Esophagus (tissue), 2 donors: ENCODE data around the gene FHIT. TPM values are rescaled to one million over a fixed set of nuclear protein-coding genes. Genes with fewer than 3 reads are reported as not detected.

Source experiments
- H3K27ac ChIP-seq, 2 donors: one replicate each; pipeline ENCODE4 v1.5.1; 2013; ENCODE audit warnings: low read depth in 2 of 2, mild to moderate bottlenecking in 2 of 2, inconsistent platforms in 1 of 2, low read length in 1 of 2, moderate library complexity in 1 of 2
- H3K27me3 ChIP-seq, 2 donors: one replicate each; pipeline ENCODE4 v1.6.1; 2013; ENCODE audit warnings: low read length in 2 of 2, control low read depth in 1 of 2, mild to moderate bottlenecking in 1 of 2; ENCODE audit not compliant: insufficient read depth in 2 of 2, control insufficient read depth in 1 of 2
- H3K36me3 ChIP-seq, 2 donors: one replicate each; pipeline ENCODE4 v1.6.1; 2013; ENCODE audit warnings: low read length in 1 of 2; ENCODE audit not compliant: control insufficient read depth in 2 of 2, insufficient read depth in 2 of 2
- H3K4me1 ChIP-seq, 2 donors: one replicate each; pipeline ENCODE4 v1.6.1; 2013; ENCODE audit warnings: low read length in 1 of 2; ENCODE audit not compliant: control insufficient read depth in 2 of 2, insufficient read depth in 2 of 2
- H3K4me3 ChIP-seq, 2 donors: one replicate each; pipeline ENCODE4 v1.5.1; 2013; ENCODE audit warnings: low read length in 2 of 2, mild to moderate bottlenecking in 2 of 2, low read depth in 1 of 2, moderate library complexity in 1 of 2
- H3K9me3 ChIP-seq, 2 donors: one replicate each; pipeline ENCODE4 v1.6.1; 2013; ENCODE audit warnings: mild to moderate bottlenecking in 2 of 2, low read depth in 1 of 2, low read length in 1 of 2, moderate library complexity in 1 of 2; ENCODE audit not compliant: control insufficient read depth in 2 of 2, insufficient read depth in 1 of 2
- WGBS, 2 donors: extraction: QIAGEN DNeasy Blood & Tissue Kit; methylation state at CpG; one replicate each; pipeline ENCODE4 v1.1.7; 2013; 5-methylcytosine and 5-hydroxymethylcytosine counted together
- polyA plus RNA-seq, 2 donors: library from polyadenylated mRNA; stranded (reverse); fragments of 200-250 nt; gene quantifications; one replicate each; pipeline ENCODE4 v1.2.3, GENCODE V29; 2013
- donor health status: healthy with polysubstance abuse.
- donor health status: Bipolar disorder and iron deficiency.

The FHIT gene
- polyA plus RNA-seq, 2 donors, result 3.4 to 5.0 TPM

DNA sequence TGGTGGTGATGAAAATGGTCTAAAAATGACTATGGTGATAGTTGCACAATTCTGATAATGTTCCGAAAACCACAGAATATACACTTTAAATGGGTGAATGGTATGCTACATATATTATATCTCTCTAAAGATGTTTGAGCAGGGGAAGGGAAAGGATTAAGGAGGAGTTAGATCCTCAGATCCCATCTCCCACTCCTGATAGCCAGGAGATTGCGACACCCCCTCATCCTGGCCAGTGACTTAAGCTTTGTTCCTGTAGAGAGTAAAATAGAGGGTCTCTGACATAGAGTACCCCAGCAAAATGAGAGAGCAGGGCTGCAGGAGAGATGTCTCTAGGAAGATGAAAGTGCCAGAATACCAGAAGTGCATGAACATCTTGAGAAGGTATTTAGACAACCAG is 984.8 kb downstream of the FHIT start:
- H3K9me3 ChIP-seq, result no peaks in the 10 kb centered on the region
- H3K4me3 ChIP-seq, result no peak overlapping the region
- no peaks in the 10 kb centered on the region for H3K4me1 ChIP-seq
- no peaks in the 10 kb centered on the region for H3K36me3 ChIP-seq
- no peaks in the 10 kb centered on the region for H3K27me3 ChIP-seq
- WGBS, 2 donors, result 96 to 97% methylated on average over 2 of the region's 2 CpGs
- H3K27ac ChIP-seq, result no peak overlapping the region

DNA sequence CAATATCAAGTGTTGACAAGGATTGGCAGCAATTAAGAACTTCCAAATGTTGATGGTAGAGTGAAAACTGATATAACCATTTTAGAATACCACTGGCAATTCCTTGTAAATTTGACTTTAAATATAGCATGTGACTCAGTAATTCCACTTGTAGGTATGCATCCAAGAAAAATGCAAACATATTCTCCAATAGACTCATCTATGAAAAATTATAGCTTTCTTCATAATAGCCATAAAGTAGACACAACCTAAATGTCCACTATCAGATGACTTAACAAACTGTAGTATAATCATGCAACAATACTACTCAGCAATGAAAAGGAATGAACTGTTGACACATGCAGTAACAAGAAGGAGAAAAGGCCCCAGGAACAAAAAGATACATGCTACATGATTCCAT is 988.1 kb downstream of the FHIT start:
- H3K4me3 ChIP-seq, result no peak overlapping the region
- H3K36me3 ChIP-seq, result no peaks in the 10 kb centered on the region
- H3K27ac ChIP-seq, result no peak overlapping the region
- H3K27me3 ChIP-seq, result no peaks in the 10 kb centered on the region
- H3K4me1 ChIP-seq, result no peaks in the 10 kb centered on the region
- no peaks in the 10 kb centered on the region for H3K9me3 ChIP-seq

DNA sequence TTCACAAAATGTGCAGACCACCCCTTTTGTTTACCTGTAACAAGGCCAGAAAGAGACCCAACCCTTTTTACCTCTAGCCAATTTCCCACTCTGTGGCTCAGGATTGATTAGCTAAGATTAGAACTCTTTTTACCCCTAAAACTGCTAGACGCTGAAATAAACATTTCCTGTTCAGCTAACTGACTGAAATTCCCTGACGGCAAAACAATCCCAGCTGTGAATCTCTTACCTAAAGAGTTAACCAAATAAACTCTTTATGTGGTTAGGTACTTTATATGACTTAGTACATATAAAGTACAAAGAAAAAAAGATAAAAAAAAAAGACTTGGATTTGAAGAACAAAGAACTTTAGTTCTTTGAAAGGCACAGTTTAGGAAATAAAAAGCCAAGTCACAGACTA is 988.7 kb downstream of the FHIT start:
- Histone ChIP-seq H3K4me1 (no peaks in the 10 kb centered on the region), H3K4me3 (no peak overlapping the region), H3K27me3 (no peaks in the 10 kb centered on the region), H3K27ac (no peak overlapping the region), H3K36me3 (no peaks in the 10 kb centered on the region), H3K9me3 (no peaks in the 10 kb centered on the region)
- WGBS, 2 donors, result 27 to 56% methylated on average over 2 of the region's 2 CpGs

DNA sequence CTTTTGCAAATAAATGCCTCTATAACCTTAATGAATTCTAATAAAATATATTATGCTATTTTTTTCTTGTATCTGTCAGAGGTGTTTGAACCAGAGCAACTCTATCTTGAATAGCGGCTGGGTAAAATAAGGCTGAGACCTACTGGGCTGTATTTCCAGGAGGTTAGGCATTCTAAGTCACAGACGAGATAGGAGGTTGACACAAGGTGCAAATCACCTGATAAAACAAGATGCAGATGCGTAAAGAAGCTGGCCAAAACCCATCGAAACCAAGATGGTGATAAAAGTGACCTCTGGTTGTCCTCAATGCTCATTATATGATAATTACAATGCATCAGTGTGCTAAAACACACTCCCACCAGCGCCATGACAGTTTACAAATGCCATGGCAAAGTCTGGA is 990.7 kb downstream of the FHIT start:
- Histone ChIP-seq H3K36me3 (no peaks in the 10 kb centered on the region), H3K9me3 (no peaks in the 10 kb centered on the region), H3K27ac (no peak overlapping the region), H3K4me3 (no peak overlapping the region), H3K27me3 (no peaks in the 10 kb centered on the region), H3K4me1 (no peaks in the 10 kb centered on the region)
- 63 to 71% methylated on average over 5 of the region's 5 CpGs for WGBS, 2 donors

DNA sequence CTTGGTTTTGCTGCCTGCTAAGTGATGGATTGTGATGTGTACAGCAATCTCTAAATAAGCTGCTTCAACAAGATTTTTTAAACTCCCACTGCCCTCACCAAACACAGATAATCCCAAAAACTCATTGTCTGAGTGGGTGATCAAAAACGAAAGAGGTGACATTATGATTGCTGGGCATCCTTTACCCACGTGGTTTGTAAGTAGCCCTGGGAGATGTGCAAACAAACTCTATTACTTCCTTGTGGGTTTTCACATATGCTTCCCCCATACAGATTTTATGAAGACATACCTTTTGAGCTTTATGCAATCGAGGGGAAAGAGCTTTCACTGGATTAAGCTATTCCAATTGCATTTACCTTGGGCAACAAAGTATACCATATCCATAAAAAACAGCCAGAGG is 1000.4 kb downstream of the FHIT start:
- H3K4me3 ChIP-seq, result no peak overlapping the region
- H3K4me1 ChIP-seq, result no peaks in the 10 kb centered on the region
- no peak overlapping the region for H3K27ac ChIP-seq
- H3K36me3 ChIP-seq, result no peaks in the 10 kb centered on the region
- no peaks in the 10 kb centered on the region for H3K9me3 ChIP-seq
- H3K27me3 ChIP-seq, result no peaks in the 10 kb centered on the region
- WGBS, 2 donors, result 48 to 57% methylated on average over 3 of the region's 3 CpGs

DNA sequence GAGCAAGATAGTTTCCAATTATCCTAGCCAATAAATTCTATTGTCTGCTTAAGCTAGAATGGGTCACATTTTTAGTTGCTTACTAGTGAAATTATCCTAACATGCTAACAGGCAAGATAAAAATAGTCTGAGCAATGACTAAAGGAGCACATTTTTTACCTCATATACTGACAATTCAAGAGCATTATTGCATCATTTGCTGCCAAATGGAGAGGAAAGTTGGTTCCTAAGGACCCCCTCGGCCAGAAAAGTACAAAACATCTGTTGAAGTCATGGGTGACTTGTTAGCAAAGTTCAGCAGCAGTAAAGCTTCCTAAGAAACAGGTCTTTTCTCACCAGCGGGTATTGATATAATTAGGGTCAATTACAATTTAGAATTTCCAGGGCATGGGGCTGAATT is 1001.0 kb downstream of the FHIT start:
- 72% methylated on average over 2 of the region's 2 CpGs for WGBS, 2 donors
- no peaks in the 10 kb centered on the region for H3K27me3 ChIP-seq
- H3K4me3 ChIP-seq, result no peak overlapping the region
- no peak overlapping the region for H3K27ac ChIP-seq
- no peaks in the 10 kb centered on the region for H3K9me3 ChIP-seq
- H3K36me3 ChIP-seq, result no peaks in the 10 kb centered on the region
- H3K4me1 ChIP-seq, result no peaks in the 10 kb centered on the region

DNA sequence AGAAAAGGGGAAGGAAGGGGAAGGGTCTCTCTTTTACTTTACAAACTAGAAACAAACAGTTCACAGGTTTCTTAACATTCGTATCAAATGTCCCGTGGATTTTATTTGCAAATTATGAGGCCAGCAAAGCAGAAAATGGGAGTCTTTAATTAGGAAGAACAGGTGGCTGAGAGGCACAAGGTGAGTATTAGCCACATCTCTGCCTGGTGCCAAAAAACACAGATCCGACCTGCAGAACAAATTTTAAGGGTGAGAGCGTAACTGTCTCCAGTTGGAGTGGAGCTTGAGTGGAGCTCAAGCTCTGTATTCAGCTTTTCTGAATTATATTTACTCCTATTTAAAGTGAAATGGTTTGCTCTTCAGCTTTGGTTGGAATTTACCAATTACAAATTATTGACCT is 1004.9 kb downstream of the FHIT start:
- Histone ChIP-seq H3K4me1 (no peaks in the 10 kb centered on the region), H3K36me3 (no peaks in the 10 kb centered on the region), H3K27ac (no peak overlapping the region), H3K9me3 (no peaks in the 10 kb centered on the region), H3K27me3 (no peaks in the 10 kb centered on the region), H3K4me3 (no peak overlapping the region)
- WGBS, 2 donors, result 90 to 92% methylated on average over 4 of the region's 4 CpGs

DNA sequence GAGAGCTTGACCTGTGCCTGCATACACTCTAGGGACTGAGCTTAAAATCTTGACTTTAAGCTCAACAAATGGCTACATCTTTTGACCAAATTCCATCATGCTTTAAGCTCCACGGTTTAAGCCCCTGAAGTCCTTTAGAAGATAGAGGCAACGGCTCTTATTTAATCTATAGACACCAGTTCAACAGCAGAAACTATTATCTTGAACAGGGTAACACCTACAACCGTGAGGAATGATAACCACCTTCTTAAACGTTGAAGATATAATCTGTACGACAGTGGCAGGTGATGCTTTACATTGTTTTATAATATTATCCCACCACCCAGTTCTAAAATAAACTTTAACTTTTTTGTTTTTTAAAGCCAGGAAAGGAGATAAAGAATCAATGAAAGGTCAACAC is 1007.8 kb downstream of the FHIT start:
- H3K27me3 ChIP-seq, result no peaks in the 10 kb centered on the region
- no peaks in the 10 kb centered on the region for H3K9me3 ChIP-seq
- 60 to 68% methylated on average over 5 of the region's 5 CpGs for WGBS, 2 donors
- no peak overlapping the region for H3K27ac ChIP-seq
- H3K4me1 ChIP-seq, result no peaks in the 10 kb centered on the region
- no peaks in the 10 kb centered on the region for H3K36me3 ChIP-seq
- H3K4me3 ChIP-seq, result no peak overlapping the region

DNA sequence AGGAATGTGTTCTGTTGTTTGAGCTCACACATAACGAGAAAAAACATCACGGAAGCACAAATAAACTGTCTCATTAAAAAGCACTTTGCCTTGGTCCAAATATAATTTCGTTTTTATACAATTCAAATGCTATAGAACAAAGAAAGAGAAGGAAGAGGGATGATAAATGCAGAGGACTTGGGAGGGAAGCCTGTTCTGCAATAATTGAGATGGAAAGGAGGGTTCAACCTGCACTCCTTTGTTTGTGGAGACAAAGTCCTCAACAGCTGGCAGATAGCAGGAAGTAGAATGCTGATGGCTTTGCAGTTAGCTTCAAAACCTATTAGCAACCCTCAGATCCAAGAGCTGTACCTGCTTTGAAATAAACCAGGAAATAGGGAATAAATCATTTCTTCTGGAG is 1010.8 kb downstream of the FHIT start:
- no peaks in the 10 kb centered on the region for H3K4me1 ChIP-seq
- no peaks in the 10 kb centered on the region for H3K27me3 ChIP-seq
- H3K36me3 ChIP-seq, result no peaks in the 10 kb centered on the region
- 52 to 55% methylated on average over 3 of the region's 3 CpGs for WGBS, 2 donors
- H3K27ac ChIP-seq, result no peak overlapping the region
- no peak overlapping the region for H3K4me3 ChIP-seq
- no peaks in the 10 kb centered on the region for H3K9me3 ChIP-seq

DNA sequence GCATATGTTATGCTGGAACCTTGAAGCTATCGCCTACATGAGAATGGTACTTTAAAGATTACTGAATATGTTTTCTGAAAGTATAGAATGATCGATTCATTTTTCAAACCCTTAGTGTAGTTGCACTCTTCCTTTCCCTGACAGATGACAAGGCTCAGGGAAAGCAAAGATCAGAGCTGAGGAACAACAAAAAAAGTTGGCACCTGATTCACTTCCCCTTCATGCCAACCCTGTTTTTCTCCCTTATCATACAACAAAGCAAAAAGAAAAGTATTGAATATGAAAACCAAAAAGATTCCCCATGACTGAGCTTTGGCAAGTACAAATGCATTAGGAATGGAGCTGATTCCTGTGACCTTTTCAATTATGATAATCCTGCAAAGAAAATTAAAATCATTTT is 1012.7 kb downstream of the FHIT start:
- H3K36me3 ChIP-seq, result no peaks in the 10 kb centered on the region
- H3K27me3 ChIP-seq, result no peaks in the 10 kb centered on the region
- H3K4me3 ChIP-seq, result no peak overlapping the region
- no peaks in the 10 kb centered on the region for H3K9me3 ChIP-seq
- 68 to 82% methylated on average over 2 of the region's 2 CpGs for WGBS, 2 donors
- H3K27ac ChIP-seq, result no peak overlapping the region
- no peaks in the 10 kb centered on the region for H3K4me1 ChIP-seq
